ENCODE measurements around the gene CNTNAP5.
A peak's percentile ranks its signal among the peaks of the same experiment; 100 is the strongest.

Gene CNTNAP5

GRCh38 chr2:124025171-124025580 is at the start of gene CNTNAP5:
CNTNAP5 (plus strand) TSS chr2:124025287; CDS start chr2:124025651, 364 bp downstream.
- DNase-seq: peak; percentile 87

- DNase-seq: no peak
Observed at GRCh38 chr2:123976054-123976648, 48.9 kb upstream of the CNTNAP5 start.

GRCh38 chr2:123993728-123994323 is 31.3 kb upstream of the CNTNAP5 start:
- peak; percentile 61 for DNase-seq

- no peak for DNase-seq
Observed at GRCh38 chr2:123999681-124000080, 25.4 kb upstream of the CNTNAP5 start.

GRCh38 chr2:124001696-124002430 is 23.2 kb upstream of the CNTNAP5 start:
- no peak for DNase-seq

GRCh38 chr2:124018890-124019289 is 6.2 kb upstream of the CNTNAP5 start:
- no peak for DNase-seq

GRCh38 chr2:124024561-124025170 is 421 bp upstream of the CNTNAP5 start:
- DNase-seq: peak; percentile 55

GRCh38 chr2:124025891-124026434 is 876 bp downstream of the CNTNAP5 start:
- no peak for DNase-seq

GRCh38 chr2:124026503-124026902 is 1.4 kb downstream of the CNTNAP5 start:
- no peak for DNase-seq

- DNase-seq: peak; percentile 57
Observed at GRCh38 chr2:124027182-124027581, 2.1 kb downstream of the CNTNAP5 start.

GRCh38 chr2:124032799-124033198 is 7.7 kb downstream of the CNTNAP5 start:
- no peak for DNase-seq

GRCh38 chr2:124034265-124034664 is 9.2 kb downstream of the CNTNAP5 start:
- no peak for DNase-seq

GRCh38 chr2:124035001-124035400 is 9.9 kb downstream of the CNTNAP5 start:
- DNase-seq: no peak

GRCh38 chr2:124039032-124039431 is 13.9 kb downstream of the CNTNAP5 start:
- DNase-seq: no peak

GRCh38 chr2:124039762-124040291 is 14.7 kb downstream of the CNTNAP5 start:
- no peak for DNase-seq

GRCh38 chr2:124045894-124046293 is 20.8 kb downstream of the CNTNAP5 start:
- DNase-seq: no peak

- no peak for DNase-seq
Observed at GRCh38 chr2:124046332-124046731, 21.2 kb downstream of the CNTNAP5 start.

- no peak for DNase-seq
Observed at GRCh38 chr2:124048102-124048501, 23.0 kb downstream of the CNTNAP5 start.

- no peak for DNase-seq
Observed at GRCh38 chr2:124048664-124049063, 23.6 kb downstream of the CNTNAP5 start.

- DNase-seq: no peak
Observed at GRCh38 chr2:124049136-124049535, 24.0 kb downstream of the CNTNAP5 start.

- DNase-seq: no peak
Observed at GRCh38 chr2:124050833-124051497, 25.9 kb downstream of the CNTNAP5 start.

GRCh38 chr2:124053796-124054195 is 28.7 kb downstream of the CNTNAP5 start:
- no peak for DNase-seq

- no peak for DNase-seq
Observed at GRCh38 chr2:124063596-124063995, 38.5 kb downstream of the CNTNAP5 start.
